GM21447 (cell line): ENCODE results near the gene SLC39A13.

Experiments
- ATAC-seq: cut with Tn5 transposase; IDR thresholded peaks from one replicate; pipeline ENCODE4 v1.9.1; 2021; ENCODE audit not compliant: unreplicated experiment

Gene SLC39A13

GRCh38 chr11:47400768-47401279 lies 7.6 kb upstream of the SLC39A13 start:
- ATAC-seq: peak; percentile 72

DNA sequence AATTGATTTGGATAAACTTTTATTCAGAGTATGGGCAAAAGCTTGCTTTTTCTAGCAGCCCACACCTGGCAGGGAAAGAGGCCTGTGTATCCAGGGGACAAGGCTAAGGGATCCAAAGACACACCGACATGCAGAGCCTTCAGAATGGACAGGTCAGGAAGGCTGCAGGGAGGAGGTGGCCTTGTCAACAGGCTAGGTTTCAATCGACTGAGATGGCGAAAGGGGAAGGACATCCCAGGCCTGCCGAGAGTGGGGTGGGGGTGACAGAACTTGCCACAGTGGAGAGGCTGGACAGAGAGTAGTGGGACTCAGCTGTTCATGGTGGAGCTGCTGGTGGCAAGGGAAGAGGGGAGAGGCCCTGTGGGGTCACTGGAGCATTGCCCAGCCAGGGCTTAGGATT lies 5.3 kb upstream of the SLC39A13 start:
- no peak for ATAC-seq

GRCh38 chr11:47403571-47403970 lies 4.8 kb upstream of the SLC39A13 start:
- no peak for ATAC-seq

- no peak for ATAC-seq
These were observed 1.3 kb upstream of the SLC39A13 start for GRCh38 chr11:47406896-47407745.

DNA sequence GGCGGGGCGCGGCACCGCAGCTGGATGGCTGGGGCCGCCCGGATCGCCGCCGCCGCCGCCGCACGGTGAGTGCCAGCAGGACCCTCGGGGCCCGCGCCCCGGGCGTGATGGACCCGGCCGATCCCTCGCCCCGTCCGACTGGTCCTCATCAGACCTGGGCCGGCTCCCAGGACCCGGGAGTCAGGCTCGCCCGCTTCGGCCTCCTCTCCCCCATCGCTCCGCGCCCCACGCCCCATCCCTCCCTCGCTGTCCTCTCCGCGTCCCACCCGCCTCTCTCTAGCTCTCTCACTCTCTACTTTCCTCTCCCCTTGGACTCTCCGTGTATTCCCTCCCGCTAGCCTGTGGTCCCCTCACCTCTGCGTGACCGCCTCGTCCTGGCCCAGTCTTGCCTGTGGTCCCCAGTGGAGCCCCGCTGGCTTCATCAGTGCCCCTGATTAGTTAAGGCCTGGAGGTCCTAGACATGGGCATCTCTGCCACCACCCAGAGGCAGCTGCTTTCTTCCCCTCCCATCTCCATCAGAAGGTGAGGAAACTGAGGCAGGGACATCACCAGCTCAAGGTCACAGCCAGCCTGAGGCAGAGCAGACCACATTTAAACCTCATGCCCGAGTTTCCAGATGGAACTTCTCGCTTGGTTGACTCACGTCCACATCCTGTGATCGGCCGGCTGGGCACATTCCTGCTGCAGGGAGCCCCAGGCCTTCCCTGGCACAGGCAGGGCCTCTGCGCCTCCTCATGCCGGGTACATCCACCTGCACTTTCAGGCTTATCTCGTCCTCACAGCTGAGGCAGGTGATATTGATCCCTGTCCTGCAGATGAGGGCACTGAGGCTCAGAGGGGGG lies 429 bp downstream of the SLC39A13 start:
- ATAC-seq: peak; percentile 5

GRCh38 chr11:47409440-47410369 lies 1.3 kb downstream of the SLC39A13 start:
- no peak for ATAC-seq

- ATAC-seq: no peak
These were observed 2.2 kb downstream of the SLC39A13 start for GRCh38 chr11:47410370-47411264.

- ATAC-seq: no peak
These were observed 3.7 kb downstream of the SLC39A13 start for GRCh38 chr11:47411884-47412746.

GRCh38 chr11:47413351-47413750 lies 5.0 kb downstream of the SLC39A13 start:
- no peak for ATAC-seq

GRCh38 chr11:47413908-47414684 lies 5.7 kb downstream of the SLC39A13 start:
- no peak for ATAC-seq

DNA sequence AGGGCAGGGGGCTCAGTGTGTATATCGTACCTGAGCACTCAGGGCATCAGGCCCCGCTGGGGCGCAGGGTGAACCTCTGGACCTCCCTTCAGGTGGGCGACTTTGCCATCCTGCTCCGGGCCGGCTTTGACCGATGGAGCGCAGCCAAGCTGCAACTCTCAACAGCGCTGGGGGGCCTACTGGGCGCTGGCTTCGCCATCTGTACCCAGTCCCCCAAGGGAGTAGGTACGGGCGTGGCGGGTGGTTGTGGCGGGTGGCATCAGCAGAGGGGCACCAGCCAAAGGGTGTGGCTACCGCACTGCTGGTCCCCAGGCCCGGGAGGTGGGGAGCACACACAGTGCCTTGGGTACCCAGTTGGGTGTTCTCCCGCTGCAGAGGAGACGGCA lies 6.3 kb downstream of the SLC39A13 start:
- ATAC-seq: no peak

DNA sequence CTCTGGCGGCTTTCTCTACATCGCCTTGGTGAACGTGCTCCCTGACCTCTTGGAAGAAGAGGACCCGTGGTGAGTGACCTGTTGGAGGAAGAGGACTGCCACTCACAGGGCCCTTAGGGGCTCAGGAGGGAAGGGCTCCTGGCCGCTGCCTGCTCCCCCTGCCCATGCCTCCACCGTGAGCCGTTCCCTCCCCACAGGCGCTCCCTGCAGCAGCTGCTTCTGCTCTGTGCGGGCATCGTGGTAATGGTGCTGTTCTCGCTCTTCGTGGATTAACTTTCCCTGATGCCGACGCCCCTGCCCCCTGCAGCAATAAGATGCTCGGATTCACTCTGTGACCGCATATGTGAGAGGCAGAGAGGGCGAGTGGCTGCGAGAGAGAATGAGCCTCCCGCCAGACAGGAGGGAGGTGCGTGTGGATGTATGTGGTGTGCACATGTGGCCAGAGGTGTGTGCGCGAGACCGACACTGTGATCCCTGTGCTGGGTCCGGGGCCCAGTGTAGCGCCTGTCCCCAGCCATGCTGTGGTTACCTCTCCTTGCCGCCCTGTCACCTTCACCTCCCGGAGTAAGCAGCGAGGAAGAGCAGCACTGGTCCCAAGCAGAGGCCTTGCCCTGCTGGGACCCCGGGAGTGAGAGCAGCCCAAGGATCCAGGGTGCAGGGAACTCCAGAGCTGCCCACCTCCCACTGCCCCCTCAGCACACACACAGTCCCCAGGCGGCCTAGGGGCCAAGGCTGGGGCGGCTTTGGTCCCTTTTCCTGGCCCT lies 6.9 kb downstream of the SLC39A13 start:
- no peak for ATAC-seq

- no peak for ATAC-seq
These were observed 7.6 kb downstream of the SLC39A13 start for GRCh38 chr11:47415949-47416472.

DNA sequence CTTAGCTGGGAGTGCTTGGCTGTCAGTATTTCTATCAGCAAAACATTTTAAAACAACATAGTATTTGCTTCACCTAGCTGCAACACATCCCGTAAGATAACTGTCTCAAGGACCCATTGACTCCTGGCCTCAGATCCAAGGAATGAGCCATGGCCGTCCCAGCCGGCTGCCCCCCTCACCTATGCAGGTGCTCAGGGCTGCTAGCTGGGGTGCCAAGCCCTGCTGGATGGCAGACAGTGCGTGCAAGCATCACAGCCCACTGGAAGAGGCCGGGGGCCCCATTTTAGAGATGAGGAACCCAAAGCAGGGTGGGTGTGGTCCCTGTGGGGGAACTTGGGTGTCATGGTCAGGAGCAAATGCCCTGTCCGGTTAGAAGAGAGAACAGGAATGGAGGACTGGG lies 9.3 kb downstream of the SLC39A13 start:
- ATAC-seq: no peak

GRCh38 chr11:47418454-47419259 lies 10.3 kb downstream of the SLC39A13 start:
- ATAC-seq: no peak

GRCh38 chr11:47425611-47426010 lies 17.2 kb downstream of the SLC39A13 start:
- ATAC-seq: no peak
